GM12865 (cell line): ENCODE data around the gene AKR1D1.

Experiments
- DNase-seq: peaks from one replicate; pipeline ENCODE4 v3.0.0; 2010; ENCODE audit warnings: low read depth
- H3K4me3 ChIP-seq: 2 replicates; pipeline ENCODE4 v1.5.1; 2011; ENCODE audit warnings: mild to moderate bottlenecking, low read depth, low read length, control low read depth
- TF ChIP-seq, protein P1 (sequence below): IDR thresholded peaks from 2 replicates; pipeline ENCODE4 v1.5.1; 2011; ENCODE audit warnings: low read length, control low read depth, low read depth, inconsistent platforms; ENCODE audit not compliant: insufficient read depth; ENCODE audit errors: missing control alignments

Gene AKR1D1

GRCh38 chr7:138164804-138165203 is 88.5 kb downstream of the AKR1D1 start:
- TF ChIP-seq, protein P1, sequence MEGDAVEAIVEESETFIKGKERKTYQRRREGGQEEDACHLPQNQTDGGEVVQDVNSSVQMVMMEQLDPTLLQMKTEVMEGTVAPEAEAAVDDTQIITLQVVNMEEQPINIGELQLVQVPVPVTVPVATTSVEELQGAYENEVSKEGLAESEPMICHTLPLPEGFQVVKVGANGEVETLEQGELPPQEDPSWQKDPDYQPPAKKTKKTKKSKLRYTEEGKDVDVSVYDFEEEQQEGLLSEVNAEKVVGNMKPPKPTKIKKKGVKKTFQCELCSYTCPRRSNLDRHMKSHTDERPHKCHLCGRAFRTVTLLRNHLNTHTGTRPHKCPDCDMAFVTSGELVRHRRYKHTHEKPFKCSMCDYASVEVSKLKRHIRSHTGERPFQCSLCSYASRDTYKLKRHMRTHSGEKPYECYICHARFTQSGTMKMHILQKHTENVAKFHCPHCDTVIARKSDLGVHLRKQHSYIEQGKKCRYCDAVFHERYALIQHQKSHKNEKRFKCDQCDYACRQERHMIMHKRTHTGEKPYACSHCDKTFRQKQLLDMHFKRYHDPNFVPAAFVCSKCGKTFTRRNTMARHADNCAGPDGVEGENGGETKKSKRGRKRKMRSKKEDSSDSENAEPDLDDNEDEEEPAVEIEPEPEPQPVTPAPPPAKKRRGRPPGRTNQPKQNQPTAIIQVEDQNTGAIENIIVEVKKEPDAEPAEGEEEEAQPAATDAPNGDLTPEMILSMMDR = no peak
- no peak for DNase-seq
- no peak overlapping the region for H3K4me3 ChIP-seq

DNA sequence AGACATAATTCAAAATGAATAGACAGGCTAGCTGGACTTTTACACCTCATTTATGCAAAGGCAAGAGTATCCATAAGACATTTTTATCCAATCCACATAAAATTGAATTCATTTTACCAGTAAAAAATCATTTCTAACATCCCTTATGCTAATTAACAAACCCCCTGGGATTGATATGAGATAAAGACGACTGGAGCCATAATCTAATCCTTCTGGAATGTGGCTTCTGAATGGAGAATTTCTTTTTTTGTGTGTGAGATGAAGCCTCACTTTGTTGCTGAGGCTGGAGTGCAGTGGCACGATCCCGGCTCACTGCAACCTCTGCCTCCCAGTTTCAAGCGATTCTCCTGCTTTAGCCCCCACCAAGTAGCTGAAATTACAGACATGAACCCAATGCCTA is 90.4 kb downstream of the AKR1D1 start:
- no peak overlapping the region for H3K4me3 ChIP-seq
- TF ChIP-seq, protein P1 = no peak
- no peak for DNase-seq

DNA sequence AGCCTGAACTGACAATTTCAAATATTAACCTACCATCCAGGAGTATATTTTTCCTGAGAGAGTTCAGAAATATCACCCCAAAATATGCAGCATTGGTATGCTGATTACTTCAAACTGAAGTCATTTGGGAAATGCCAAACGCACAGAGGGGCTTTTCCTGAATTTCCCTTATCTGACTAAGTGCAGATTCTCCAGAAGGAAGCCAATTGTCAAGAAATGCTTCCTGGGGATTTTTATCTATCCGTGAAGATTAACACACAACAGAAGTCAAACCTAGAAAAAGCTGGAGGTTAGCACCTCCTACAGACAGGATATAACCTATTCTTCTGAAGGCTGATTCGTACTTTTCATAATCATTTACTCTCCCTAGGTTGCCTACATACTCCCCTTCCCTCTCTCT is 91.0 kb downstream of the AKR1D1 start:
- DNase-seq = no peak
- H3K4me3 ChIP-seq = no peak overlapping the region
- TF ChIP-seq, protein P1 = no peak

DNA sequence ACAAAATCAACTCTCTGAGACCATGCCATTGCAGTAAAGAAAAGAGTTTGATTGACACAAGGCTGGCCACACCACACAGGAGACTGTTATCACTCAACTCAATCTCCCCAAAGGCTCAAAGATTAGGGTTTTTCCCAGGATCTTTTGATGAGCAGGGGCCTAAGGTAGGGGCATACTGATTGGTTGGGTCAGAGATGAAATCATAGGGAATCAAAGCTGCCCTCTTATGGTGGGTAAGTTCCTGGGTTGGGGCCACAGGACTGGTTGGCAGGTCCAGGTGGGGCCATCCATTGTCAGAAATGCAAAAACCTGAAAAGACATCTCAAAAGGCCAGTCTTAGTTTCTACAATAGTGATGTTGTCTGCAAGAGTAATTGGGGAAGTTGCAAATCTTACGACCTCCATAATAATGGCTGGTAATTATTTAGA is 91.6 kb downstream of the AKR1D1 start:
- no peak for DNase-seq
- TF ChIP-seq, protein P1 = no peak
- H3K4me3 ChIP-seq = no peak overlapping the region
